LoVo (cell line): ENCODE data around the gene PPP1R7.

Experiments used
- DNase-seq: peaks from one replicate; pipeline ENCODE4 v3.0.0-alpha.2; 2016; ENCODE audit warnings: low spot score

Gene PPP1R7

DNA sequence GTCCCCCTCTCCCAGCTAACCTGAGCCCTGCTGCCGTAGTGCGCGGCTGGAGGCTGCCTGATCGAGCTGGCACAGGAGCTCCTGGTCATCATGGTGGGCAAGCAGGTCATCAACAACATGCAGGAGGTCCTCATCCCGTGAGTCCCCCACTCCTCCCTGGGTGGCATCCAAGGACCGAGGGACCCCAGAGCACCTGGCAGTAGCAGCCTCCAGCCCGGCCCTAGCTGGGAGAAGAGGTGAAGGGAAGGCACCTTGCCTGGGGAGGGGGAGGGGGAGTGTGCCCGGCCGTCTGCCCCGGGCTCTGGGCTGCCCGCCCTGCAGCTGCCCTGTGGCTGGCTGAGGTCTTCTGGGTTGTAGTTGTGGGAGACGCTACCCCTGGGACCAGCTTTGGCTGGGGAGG lies 64.5 kb downstream of the PPP1R7 start:
- no peak for DNase-seq

DNA sequence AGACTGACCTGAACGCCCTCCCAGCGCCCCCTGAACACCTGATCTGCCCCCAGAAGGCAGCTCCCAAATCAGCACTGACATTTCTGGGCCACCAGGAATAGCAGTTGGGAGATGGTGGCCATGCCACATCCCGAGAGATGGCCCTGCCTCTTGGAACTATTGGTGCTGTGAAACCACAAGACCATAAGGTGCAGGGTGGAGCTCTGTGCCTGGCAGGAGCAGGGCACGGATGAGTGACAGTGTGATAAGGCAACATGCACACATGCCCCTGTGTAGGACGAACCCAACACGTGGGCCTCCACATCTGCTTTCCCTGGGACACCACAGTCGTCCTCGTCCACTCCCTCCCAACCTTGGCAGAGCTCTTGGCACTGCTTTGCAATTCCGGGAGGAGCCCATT lies 65.2 kb downstream of the PPP1R7 start:
- DNase-seq = no peak

DNA sequence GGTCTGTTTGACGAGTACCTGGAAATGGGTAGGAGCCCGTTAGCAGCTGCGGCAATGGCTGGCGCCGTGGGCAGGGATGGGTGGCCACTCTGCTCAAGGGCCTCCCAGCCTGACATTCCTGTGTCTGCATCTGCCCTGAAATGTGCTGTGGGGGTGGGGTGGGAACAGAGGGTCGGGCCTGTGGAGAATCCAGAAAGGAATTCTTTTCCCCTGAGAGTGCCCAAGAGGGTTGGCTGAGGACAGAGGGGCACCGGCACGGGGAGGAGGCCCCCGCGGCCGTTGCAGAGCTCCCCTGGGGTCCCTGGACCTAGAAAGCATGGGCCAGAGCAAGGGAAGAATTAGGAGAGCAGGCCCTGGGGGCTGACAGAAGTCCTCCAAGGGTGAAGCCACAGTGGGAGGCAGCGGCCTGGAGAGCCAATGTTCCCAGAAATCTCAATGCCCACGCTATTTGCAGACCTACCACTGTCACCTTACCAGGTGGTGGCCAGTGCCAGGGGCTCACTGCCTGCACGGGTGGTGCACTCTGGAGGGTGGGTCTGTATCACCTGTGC lies 66.0 kb downstream of the PPP1R7 start:
- DNase-seq = no peak

DNA sequence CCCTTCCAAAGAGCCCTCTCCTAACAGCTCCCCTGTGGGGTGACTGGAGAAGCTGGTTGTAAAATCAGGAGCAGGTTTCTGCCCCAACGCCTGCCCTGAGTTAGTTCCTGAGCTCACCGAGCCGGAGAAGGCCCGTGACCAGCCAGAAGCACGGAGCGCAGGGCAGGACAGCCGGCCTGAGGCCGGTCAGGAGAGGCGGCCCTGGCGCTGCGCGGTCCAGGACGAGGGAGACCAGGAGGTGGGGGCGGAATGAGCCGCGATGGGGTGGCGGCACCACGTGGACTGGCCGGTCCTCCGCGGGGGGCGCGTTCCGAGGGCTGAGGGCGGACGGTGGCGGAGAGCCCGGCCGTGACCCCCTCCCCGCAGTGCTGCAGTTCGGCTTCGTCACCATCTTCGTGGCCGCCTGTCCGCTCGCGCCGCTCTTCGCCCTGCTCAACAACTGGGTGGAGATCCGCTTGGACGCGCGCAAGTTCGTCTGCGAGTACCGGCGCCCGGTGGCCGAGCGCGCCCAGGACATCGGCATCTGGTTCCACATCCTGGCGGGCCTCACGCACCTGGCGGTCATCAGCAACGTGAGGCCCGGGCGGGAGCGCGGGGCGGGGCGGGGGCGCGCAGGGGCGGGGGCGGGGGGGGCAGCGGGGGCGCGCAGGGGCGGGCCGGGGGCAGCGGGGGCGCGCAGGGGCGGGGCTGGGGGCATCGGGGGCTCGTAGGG lies 67.2 kb downstream of the PPP1R7 start:
- DNase-seq = peak; percentile 41

DNA sequence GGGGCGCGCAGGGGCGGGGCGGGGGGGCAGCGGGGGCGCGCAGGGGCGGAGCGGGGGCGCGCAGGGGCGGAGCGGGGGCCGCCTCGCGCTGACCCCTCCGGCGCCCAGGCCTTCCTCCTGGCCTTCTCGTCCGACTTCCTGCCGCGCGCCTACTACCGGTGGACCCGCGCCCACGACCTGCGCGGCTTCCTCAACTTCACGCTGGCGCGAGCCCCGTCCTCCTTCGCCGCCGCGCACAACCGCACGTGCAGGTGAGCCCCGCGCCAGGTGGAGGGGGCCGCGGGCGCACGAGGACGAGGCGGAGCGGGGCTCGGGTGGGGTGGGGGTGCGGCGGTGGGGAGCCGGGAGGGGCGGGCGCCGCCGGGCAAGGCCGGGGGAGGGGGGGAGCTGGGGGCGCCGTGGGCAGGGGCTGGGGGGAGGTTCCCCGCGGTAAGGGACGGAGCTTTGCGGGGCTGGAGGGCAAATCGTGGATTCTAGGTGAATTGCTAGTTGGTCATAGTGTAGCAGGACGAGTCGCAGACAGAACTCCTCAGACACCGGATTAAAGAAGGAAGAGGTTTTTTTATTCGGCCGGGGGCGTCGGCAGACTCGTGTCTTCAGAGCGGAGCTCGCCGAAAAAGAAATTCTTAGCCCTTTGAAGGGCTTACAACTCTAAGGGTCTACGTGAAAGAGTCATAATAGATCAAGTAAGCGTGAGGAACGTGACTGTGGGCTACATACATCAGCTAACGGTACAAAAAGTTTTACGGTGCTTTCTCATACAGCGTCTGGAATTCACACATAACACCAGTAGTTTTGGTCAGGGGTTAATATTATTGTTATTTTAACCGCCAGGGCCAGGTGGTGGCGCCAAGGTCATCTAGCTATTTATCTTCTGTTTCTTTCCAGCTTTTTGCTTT lies 68.1 kb downstream of the PPP1R7 start:
- peak; percentile 35 for DNase-seq

DNA sequence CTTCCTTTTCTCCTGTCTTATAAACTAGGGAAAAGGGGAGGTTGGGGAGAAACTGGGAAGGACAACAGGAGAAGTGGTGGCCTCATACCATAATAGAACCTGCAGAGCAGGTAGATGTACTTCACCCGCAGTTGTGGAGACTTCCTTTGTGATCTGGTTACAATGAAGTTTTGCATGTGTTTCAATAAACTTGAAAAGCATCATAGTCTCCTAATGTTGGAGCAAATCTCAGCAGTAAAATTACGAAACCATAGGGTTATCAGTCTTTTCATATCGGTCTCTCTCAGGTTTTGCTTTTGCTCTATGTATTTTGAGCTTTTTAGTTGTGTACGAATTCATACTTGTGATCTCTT lies 68.7 kb downstream of the PPP1R7 start:
- DNase-seq = no peak

DNA sequence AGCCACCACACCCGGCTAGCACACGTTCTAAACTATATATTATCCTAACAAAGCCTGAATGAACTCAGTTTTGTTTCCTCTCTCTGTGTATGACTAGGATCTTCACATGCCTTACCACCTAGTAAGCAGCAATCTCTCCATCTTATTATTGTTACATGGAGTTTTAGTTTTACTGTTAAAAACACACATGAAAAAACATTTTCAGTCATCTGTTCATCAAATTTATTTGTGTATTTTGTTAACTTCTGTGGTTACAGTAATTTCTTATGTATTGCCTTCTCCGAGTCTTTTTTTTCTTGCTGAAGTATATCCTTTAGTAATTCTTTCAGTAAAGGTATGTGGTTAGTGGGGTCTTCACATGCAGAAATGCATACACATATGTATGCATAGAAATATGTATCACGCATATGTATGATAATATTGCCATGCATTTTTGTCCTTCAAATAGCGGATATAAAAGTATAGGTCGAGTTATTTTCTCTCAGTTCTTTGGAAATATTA lies 69.6 kb downstream of the PPP1R7 start:
- no peak for DNase-seq

DNA sequence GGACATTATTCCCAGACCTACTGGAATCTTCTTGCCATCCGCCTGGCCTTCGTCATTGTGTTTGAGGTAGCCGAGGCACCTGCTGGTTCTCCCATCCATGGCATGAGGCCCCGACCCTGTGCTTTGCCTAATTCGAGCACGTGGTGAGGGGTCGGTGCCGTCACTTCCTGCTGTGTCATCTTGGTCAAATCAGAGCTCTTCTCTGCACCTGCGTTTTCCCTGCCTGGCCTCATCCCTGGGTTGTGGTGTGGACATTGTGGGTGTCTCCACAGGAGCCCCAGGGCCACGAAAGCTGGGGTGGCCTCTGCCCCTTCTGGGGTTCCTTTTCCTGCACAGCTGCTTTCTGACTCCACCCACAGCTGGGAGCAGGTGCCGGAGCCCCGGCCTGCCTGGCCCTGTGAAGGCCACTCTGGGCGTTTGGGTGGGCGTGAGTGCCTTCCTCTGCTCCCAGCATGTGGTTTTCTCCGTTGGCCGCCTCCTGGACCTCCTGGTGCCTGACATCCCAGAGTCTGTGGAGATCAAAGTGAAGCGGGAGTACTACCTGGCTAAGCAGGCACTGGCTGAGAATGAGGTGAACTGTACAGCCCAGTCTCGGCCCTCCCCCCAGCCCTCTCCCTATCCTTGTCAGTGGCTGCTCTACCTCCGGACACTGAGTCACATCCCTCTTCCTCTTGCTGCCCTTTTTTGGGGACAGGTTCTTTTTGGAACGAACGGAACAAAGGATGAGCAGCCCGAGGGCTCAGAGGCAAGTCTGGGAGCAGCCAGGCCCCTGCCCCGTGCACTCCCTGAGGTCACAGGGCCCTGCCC lies 73.1 kb downstream of the PPP1R7 start:
- DNase-seq = no peak

DNA sequence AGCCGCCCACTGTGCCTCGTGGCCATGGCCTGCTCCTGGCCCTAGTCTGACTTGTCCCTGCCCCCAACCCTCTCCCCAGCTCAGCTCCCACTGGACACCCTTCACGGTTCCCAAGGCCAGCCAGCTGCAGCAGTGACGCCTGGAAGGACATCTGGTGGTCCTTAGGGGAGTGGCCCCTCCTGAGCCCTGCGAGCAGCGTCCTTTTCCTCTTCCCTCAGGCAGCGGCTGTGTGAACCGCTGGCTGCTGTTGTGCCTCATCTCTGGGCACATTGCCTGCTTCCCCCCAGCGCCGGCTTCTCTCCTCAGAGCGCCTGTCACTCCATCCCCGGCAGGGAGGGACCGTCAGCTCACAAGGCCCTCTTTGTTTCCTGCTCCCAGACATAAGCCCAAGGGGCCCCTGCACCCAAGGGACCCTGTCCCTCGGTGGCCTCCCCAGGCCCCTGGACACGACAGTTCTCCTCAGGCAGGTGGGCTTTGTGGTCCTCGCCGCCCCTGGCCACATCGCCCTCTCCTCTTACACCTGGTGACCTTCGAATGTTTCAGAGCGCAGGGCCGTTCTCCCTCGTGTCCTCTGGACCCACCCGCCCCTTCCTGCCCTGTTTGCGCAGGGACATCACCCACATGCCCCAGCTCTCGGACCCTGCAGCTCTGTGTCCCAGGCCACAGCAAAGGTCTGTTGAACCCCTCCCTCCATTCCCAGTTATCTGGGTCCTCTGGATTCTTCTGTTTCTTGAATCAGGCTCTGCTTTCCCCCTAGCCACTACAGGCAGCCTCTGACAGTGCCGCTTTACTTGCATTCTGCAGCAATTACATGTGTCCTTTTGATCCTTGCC lies 74.0 kb downstream of the PPP1R7 start:
- DNase-seq = no peak

DNA sequence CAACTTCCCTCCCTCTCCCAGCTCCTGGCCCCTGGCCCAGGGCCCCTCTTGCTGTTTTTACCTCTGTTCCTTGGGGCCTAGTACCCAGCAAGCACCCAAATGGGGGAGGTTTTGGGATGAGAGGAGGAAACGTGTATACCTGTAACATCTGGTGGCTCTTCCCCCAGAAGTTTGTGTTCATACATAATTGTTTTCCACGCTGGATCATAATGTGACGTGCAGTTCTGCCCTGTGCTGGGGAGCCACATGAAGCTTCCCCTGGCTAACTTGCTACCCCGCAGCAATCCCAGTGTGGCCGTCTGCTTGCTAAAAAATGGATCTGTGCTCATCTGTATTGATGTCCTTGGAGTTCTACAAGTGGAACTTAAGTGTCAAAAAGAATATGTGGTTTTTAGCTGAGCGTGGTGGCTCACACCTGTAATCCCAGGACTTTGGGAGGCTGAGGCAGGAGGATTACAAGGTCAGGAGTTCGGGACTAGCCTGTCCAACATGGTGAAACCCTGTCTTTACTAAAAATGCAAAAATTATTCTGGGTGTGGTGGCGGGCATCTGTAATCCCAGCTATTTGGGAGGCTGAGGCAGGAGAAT lies 74.7 kb downstream of the PPP1R7 start:
- no peak for DNase-seq

DNA sequence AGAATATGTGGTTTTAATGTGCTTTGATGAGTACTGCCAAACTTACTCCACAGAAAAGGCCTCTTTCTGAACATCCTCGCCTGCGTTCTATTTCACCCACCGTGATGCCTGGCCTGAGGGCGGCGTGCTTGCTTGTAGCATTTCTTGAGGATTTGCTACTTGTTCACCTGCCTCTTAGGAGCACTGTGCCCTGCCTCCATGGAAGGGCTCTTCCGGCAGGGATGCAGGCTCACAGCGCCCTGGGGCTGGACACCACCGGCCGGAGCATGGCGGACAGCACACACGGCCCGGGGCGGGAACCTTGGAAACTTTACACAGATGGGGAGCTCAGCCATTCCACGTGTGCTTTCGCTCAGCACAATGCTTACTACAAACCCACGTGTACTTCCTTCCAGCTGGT lies 75.3 kb downstream of the PPP1R7 start:
- DNase-seq = no peak

DNA sequence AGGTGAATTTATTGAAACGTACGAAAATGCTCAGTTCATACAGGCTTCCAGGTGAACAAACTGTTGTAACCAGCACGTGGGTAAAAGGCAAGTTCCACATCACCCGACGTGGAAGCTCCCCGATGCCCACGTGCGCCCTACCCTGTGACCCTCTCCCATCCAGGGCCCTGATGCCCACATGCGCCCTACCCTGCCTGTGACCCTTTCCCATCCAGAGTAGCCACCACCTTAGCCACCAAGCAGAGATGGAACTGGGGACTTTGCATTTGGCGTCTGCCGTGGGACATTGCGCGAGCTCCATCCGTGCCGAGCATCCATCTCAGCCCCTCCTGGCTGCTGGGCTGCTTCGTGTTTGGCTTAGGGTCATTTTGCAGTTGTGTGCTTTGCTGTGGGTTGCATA lies 75.7 kb downstream of the PPP1R7 start:
- no peak for DNase-seq

DNA sequence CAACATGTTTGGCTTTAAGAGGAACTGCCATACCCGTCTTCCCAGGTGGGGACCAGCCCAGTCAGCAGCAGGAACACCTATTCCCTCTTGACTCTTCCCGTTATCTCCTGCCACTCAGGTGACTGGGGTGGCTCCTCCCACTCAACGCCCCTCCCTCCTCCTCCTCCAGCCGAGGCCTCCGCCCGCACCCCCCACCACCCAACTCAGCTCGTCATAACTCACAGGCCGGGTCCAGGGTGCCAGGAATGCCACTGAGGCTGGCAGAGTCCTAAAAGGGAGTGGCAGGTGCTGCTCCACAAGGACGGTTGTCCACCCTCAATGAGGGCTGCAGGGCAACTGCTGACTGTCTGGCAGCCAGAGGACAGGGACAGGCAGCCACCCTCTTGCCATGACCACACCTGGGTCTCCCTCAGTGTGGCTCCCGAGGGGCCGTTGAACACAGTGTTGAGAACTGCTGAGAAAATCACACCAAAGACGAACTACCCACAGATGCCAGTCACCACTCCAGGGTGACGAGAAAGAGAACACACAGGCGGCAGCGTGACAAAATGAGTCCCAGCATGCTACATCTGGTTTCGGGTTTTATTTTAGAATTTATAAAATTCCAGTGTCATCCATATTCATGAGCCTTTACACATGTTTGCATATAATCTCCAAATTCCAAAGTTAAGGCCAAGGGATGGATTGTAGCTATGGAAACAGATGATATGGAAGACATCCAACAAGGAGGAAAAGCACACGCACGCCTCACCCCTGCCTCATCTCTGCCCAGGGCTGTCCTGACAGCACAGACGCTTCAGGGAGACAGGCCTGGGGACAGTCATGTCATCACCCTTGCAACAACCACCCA lies 76.7 kb downstream of the PPP1R7 start:
- DNase-seq = no peak

DNA sequence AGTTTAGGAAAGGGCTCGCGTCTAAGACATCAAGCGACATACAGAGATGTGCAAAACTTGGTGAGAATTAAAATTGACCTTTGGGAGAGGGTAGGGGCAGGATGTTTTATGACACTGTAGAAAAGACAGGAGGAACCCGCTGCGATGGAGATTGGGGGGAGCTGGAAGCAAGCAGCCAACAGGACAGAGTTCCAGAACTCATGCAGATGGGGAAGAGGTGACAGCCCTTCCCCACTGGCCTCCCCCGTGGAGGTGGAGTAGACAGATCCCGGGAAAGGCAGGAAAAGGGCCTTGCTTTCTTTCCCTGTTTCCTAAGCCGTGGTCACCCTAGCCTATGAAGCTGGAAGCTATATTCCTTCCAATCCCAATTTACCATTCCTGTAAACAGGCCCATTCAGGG lies 77.3 kb downstream of the PPP1R7 start:
- DNase-seq = no peak

DNA sequence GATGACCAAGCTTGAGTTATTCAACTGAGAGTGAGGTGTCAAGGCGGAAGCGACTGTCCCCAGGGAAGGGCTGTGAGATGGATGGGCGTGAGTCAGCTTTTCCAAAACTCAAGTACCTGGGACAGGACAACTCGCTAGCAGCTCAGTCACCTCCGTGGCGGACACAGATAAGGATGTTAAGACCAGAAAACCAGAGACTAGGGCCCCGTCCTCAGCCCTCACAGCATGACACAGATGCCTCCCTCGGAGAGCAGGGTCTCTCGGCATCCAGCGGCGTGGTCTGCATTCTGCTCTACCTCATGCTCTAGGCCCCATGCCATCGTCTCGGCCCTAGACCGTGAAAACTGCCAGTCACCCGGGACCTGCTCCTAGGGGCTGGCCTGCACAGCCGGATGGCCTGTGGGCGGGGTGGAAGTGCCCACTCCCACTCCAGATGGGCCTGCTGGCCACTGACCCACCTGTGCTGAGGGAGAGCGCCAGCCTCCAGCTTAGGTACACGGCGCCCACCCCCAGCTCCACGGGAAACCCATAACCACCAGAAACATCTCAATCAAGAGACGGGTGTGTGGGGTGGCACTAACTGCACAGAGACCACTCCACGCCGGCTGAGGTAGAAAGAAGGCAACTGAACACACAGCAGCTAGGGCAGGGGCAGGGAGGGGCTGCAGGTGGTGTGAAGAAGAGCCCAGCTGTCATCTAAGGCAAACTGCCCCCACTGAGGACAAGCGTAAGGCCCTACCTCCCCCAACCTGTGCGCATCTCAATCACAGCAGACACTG lies 78.0 kb downstream of the PPP1R7 start:
- DNase-seq = no peak

DNA sequence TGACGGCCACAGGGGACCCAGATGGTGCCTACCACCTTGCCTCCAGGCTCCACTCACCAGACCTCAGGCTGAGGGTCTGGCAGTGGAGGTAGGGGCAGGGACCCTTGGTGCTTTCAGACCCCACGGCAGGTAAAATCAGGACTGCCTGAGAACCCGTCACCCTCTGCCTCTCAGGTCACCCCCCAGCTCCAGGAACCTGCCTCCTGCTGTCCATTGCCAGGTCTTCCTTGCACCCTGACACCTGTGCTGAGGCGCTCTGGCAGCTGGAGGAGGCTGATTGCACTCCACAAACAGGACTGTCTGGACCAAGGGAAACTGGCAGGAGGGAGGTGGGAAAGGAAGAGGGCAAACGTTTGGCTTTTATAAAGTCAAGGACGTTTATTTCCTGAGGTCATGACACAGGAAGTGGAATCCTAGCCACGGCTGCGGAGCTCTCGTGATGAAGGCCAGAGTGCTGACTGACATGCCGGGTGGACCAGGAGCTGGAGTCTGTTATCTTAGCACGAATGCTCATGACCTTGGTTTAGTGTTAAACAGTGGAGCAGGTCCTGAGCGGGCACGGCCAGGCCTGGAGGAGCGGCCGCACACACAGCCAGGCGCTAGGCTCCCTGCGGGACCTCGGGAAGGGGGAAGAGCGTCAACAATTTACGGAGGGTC lies 78.7 kb downstream of the PPP1R7 start:
- DNase-seq = no peak

DNA sequence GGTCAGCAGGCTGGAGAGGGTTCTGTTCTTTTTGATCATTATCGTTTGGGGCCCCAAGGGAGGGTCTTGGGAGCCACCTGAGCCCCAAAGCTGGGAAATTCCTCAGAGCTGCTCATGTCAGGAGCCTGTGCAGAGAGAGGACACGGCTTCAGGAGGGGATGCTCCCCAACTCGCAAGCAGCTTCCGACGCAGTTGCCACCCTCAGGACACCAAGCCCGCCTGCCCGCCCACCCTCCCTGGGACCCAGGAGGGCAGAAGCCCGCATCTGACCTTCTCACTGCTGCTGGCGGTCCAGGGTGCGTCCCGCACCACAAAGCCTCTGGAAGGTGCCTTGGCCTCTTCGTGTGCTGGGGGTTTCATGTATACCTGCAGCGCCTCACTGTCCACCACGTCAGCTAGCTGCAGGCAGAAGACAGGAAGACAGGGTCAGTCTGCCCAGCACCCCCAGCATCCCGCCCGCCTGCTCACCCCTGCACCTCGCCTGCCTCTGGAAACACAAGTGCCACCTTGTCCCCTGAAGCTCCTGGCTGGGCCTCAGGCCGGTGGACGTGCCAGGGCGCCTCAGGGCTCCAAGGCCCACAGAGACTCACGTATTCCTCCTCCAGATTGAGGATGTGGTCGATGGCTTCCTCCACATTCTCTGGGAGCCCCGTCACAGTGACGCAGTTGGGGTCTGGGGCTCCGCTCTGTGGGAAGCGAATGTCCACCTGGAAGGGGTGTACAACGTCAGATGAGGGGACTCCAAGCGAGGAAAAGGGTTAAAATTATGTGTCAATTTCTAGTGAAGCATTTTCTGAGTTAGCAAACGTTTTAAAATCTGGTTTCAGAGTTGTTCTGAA lies 79.5 kb downstream of the PPP1R7 start:
- no peak for DNase-seq

DNA sequence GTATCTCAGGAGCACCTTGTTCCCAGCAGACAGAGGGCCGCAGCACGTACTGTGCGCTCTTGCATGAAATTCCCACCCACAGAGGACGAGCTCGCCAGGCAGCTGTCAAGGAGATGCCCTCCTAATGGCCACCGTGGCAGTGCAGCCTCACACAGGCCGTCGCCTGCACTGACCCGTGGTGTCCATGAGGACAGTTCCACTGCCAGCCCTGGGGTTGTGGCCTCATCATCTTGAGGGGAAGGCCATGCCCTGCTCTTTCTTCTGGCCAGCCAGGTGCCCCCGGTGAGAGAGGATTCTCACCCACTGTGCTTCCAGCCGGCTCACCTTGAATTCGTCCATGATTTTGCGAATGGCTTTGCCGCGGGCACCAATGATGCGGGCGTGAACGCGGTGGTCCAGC lies 80.2 kb downstream of the PPP1R7 start:
- no peak for DNase-seq
